Nephron progenitor cell (in vitro differentiated cells): ENCODE measurements around the gene SLC13A2.
A peak's percentile ranks its signal among the peaks of the same experiment; 100 is the strongest.

Experiments used
- DNase-seq: peaks from one replicate; pipeline ENCODE4 v3.0.0; 2021
- H3K27ac Mint-ChIP-seq: 2 replicates; pipeline ENCODE4 v1.8.0; 2021; ENCODE audit warnings: mild to moderate bottlenecking, moderate library complexity, mixed read lengths
- H3K27me3 Mint-ChIP-seq: 2 replicates; pipeline ENCODE4 v1.8.0; 2021; ENCODE audit warnings: mild to moderate bottlenecking, low read depth, mixed read lengths; ENCODE audit not compliant: poor library complexity
- H3K36me3 Mint-ChIP-seq: 2 replicates; pipeline ENCODE4 v1.8.0; 2021; ENCODE audit warnings: low read depth, mixed read lengths
- H3K4me1 Mint-ChIP-seq: 2 replicates; pipeline ENCODE4 v1.8.0; 2021; ENCODE audit warnings: mixed read lengths
- H3K4me3 Mint-ChIP-seq: 2 replicates; pipeline ENCODE4 v1.8.0; 2021; ENCODE audit warnings: mild to moderate bottlenecking, moderate library complexity, mixed read lengths
- H3K9me3 Mint-ChIP-seq: 2 replicates; pipeline ENCODE4 v1.8.0; 2021; ENCODE audit warnings: mild to moderate bottlenecking, moderate library complexity, mixed read lengths
- TF ChIP-seq, protein P1 (sequence below): fragments of 200-600 bp; sonication (generic); IDR thresholded peaks from 2 replicates; pipeline ENCODE4 v1.5.0; 2021; ENCODE audit warnings: antibody characterized with exemption

SLC13A2 gene

DNA sequence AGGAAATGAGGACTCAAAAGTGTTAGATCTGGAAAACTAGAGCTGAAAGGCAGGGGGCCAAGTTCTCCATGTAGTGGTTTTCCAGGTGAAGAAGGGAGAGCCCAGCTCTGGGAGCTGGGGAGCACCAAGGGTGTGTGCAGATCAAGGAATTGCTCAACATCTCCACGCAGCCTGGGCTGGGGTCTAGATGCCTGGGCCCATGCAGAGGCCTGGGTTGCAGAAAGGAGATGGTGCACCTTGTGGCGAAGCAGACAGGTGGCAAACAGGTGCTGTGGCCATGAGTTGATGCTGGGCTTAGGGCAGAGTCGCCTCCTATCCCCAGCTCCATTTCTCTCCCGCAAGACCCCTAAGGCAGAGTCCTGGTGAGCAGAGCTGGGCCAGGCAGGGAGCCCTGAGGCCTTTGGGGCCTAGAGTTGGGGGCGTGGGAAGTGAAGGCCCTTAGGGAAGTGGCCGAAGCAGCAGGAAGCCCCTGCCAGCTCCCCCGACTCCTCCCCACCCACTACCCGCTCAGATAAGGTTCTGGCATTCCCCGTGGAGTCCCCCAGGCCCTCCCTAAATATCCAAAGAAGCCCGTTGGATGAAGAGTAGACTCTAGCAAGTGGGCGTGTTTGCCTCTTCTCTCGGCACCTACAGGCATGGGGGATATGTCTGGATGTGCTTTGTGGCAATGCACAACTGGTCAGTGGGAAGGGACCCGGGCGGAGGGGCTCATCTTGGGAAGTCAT lies 33.5 kb downstream of the SLC13A2 start:
- Mint-ChIP-seq H3K9me3 (no peaks in the 10 kb centered on the region), H3K36me3 (no peaks in the 10 kb centered on the region), H3K4me1 (peaks cover 78% of the 10 kb centered on the region), H3K27ac (peak overlapping the region; percentile 88), H3K27me3 (peaks cover 40% of the 10 kb centered on the region), H3K4me3 (peak overlapping the region; percentile 45)
- DNase-seq: no peak
- TF ChIP-seq, protein P1, sequence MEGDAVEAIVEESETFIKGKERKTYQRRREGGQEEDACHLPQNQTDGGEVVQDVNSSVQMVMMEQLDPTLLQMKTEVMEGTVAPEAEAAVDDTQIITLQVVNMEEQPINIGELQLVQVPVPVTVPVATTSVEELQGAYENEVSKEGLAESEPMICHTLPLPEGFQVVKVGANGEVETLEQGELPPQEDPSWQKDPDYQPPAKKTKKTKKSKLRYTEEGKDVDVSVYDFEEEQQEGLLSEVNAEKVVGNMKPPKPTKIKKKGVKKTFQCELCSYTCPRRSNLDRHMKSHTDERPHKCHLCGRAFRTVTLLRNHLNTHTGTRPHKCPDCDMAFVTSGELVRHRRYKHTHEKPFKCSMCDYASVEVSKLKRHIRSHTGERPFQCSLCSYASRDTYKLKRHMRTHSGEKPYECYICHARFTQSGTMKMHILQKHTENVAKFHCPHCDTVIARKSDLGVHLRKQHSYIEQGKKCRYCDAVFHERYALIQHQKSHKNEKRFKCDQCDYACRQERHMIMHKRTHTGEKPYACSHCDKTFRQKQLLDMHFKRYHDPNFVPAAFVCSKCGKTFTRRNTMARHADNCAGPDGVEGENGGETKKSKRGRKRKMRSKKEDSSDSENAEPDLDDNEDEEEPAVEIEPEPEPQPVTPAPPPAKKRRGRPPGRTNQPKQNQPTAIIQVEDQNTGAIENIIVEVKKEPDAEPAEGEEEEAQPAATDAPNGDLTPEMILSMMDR: no peak

DNA sequence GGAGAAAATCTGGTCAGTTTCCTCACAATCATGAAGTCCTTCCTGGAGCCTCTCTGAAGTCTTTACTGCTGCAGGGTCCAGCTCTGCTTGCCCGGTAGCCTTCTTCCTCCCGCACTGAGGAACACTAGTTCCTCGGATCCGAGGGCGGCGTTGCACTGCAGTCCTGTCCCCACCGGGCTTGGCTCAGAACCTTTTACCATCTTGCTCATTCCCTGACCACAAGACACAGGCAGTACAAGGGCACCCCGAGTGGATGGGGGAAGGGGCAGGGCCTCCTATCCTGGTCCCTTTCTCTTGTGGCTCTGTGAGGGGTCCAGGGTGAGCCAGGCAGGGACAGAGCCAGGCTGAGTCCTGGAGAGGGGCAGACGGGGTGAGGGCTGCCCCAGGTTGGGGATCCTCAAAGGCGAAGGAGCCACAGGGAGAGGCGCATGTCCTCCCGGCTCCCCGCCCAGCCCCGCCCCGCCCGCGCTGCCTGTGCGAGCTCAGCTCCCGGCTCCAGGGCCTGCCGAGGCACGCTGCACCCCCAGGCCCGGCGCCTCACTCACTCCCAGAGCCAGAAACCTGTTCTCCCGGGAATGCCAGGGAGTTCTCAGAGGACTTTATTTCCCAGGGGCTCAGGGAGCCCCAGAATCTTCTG lies 34.2 kb downstream of the SLC13A2 start:
- DNase-seq: no peak
- Mint-ChIP-seq H3K9me3 (no peaks in the 10 kb centered on the region), H3K4me3 (no peak overlapping the region), H3K27me3 (peaks cover 43% of the 10 kb centered on the region), H3K36me3 (no peaks in the 10 kb centered on the region), H3K27ac (no peak overlapping the region), H3K4me1 (peaks cover 81% of the 10 kb centered on the region)
- TF ChIP-seq, protein P1: no peak

DNA sequence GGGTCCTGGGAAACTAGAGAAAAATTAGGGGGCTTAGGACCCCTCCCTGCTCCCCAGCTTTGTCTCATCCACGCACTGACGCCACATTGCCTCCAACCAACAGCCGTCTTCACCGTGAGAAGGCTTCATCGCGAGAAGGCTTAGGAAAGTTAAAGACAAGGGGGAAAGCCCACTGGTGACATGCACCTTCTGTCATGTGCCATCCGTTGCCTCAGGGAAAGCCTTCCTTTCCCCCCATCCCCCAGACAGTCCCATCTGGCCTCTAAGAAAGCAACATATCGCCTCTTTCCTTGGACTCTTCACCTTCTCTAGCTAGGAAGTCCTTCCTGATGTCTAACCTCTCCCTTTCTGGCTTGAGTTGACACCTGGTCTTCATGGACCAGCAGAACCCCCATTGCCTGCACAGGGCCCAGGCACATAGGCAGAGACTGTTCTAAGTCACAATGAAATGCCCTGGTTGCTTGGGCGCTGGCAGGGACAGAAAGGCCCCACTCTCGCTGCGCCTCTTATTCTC lies 34.8 kb downstream of the SLC13A2 start:
- DNase-seq: no peak
- peaks cover 82% of the 10 kb centered on the region for H3K4me1 Mint-ChIP-seq
- H3K36me3 Mint-ChIP-seq: no peaks in the 10 kb centered on the region
- no peak overlapping the region for H3K27ac Mint-ChIP-seq
- no peaks in the 10 kb centered on the region for H3K9me3 Mint-ChIP-seq
- TF ChIP-seq, protein P1: no peak
- peak overlapping the region; percentile 31 for H3K4me3 Mint-ChIP-seq
- peaks cover 45% of the 10 kb centered on the region for H3K27me3 Mint-ChIP-seq

DNA sequence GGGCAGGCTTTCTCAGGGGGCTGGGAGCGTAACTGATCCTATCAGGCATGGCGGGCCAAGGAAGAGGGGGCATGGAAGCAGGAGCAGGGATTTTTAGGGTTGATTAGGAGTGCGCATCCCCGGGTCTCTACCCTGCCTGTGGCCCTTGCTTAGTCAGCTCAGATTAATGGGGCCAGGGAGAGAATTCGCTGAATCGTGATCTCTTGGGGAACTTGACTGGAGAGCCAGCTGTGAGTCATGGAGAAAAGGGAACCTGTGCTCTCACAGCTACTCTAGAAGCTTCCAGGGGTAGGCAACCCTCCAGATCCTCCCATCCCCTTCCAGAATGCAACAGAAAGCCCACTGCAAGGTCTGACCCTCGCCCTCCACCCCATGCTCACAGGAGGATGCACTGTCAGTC lies 36.3 kb downstream of the SLC13A2 start:
- Mint-ChIP-seq H3K4me1 (peaks cover 81% of the 10 kb centered on the region), H3K27me3 (peaks cover 40% of the 10 kb centered on the region), H3K36me3 (no peaks in the 10 kb centered on the region), H3K9me3 (no peaks in the 10 kb centered on the region), H3K4me3 (no peak overlapping the region), H3K27ac (peak overlapping the region; percentile 84)
- no peak for DNase-seq
- TF ChIP-seq, protein P1: no peak

DNA sequence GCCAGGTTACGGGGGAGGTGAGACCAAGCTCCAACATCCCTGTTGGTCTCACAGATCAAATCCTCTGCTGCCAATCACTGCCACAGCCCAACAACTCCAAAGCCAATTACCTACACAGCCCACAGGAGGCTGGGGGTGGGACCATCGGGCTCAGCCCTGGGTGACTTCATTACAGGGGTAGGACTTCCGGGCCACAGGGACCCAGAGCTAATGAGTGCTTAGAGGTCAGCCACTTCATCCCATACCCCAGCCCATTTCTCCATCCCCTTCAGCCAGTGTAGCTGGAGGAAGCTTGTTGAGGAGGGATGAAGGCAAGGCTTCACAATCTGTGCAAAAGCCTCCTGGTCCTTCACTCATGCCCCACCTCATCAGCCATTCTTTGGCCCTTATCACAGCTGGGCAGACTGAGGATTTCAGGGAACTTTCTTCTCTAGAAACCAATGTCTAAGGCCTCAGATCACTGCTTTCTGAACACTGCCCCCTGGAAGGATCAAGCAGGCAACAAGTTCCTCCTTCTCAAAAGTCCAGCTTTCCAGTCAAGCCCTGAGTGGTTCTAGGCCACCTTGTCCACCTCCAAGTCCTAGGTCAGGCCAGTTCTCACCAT lies 38.5 kb downstream of the SLC13A2 start:
- no peak overlapping the region for H3K4me3 Mint-ChIP-seq
- H3K9me3 Mint-ChIP-seq: peaks cover 7% of the 10 kb centered on the region
- peaks cover 46% of the 10 kb centered on the region for H3K27me3 Mint-ChIP-seq

More for the DNA sequence above, 38.5 kb downstream of the SLC13A2 start:
- Mint-ChIP-seq H3K4me1 (peaks cover 61% of the 10 kb centered on the region), H3K36me3 (no peaks in the 10 kb centered on the region), H3K27ac (no peak overlapping the region)
- no peak for DNase-seq
- TF ChIP-seq, protein P1: no peak
